HEK293T (cell line): Measurements from ENCODE around the gene AGBL4.

Experiments
- ARNT ChIP-seq: fragments of 450-650 bp; IDR thresholded peaks from 2 replicates; pipeline ENCODE4 v1.6.1; 2017; ENCODE audit warnings: mild to moderate bottlenecking
- BHLHE40 ChIP-seq: fragments of 450-650 bp; IDR thresholded peaks from 2 replicates; pipeline ENCODE4 v1.6.1; 2016; ENCODE audit warnings: mild to moderate bottlenecking, moderate library complexity, borderline replicate concordance
- ELF4 ChIP-seq: fragments of 450-650 bp; IDR thresholded peaks from 2 replicates; pipeline ENCODE4 v1.6.1; 2017; ENCODE audit warnings: antibody characterized with exemption
- FOXK2 ChIP-seq: fragments of 450-650 bp; IDR thresholded peaks from 2 replicates; pipeline ENCODE4 v1.6.1; 2016; ENCODE audit warnings: mild to moderate bottlenecking
- NFRKB ChIP-seq: fragments of 450-650 bp; IDR thresholded peaks from 2 replicates; pipeline ENCODE4 v1.6.1; 2016; ENCODE audit warnings: mild to moderate bottlenecking, moderate library complexity
- SP1 ChIP-seq: fragments of 450-650 bp; IDR thresholded peaks from 2 replicates; pipeline ENCODE4 v1.6.1; 2017

GRCh38 chr1:49200738-49201137 lies 823.0 kb downstream of the AGBL4 start:
- no peak for TF ChIP-seq ELF4
- TF ChIP-seq FOXK2, result no peak
- no peak for TF ChIP-seq ARNT
- TF ChIP-seq NFRKB, result no peak
- TF ChIP-seq BHLHE40, result no peak
- no peak for TF ChIP-seq SP1
